Lower leg skin (tissue), 4 donors: ENCODE results near the gene MTA1. TPM values are rescaled to one million over a fixed set of nuclear protein-coding genes. Genes with fewer than 3 reads are reported as not detected.
A peak's percentile ranks its signal among the peaks of the same experiment; 100 is the strongest.

Source experiments
- DNase-seq, 2 donors: peaks; one replicate each; pipeline ENCODE4 v3.0.0-alpha.2; 2019; ENCODE audit warnings: low spot score in 2 of 2
- H3K4me3 ChIP-seq: fragments of 200-600 bp; sonication (generic); 2 replicates; pipeline ENCODE4 v1.5.1; 2017; ENCODE audit warnings: mild to moderate bottlenecking, low read depth; ENCODE audit not compliant: poor library complexity, severe bottlenecking
- POLR2A ChIP-seq, 2 donors: fragments of 450-650 bp; IDR thresholded peaks; one replicate each; pipeline ENCODE4 v1.6.1; 2016 to 2017; ENCODE audit warnings: antibody characterized with exemption in 2 of 2, mild to moderate bottlenecking in 1 of 2, moderate library complexity in 1 of 2
- WGBS, 2 donors: methylation state at CpG; one replicate each; pipeline ENCODE4 v1.1.5; 2018; 5-methylcytosine and 5-hydroxymethylcytosine counted together
- intact Hi-C: fragments of 100-400 bp; cut with DNase I; formaldehyde crosslinking; loops from one replicate; pipeline ENCODE4 v1.15.0; 2023; ENCODE audit warnings: low total_unique reads
- total RNA-seq, 4 donors: library from RNA; depleted of rRNA; stranded (reverse); fragments of >200 nt; gene quantifications; one replicate each; pipeline ENCODE4 v1.1.0, GENCODE V29; 2016
- TF ChIP-seq, protein P1 (sequence below), 3 donors: fragments of 450-650 bp; IDR thresholded peaks; one replicate each; pipeline ENCODE4 v1.5.1; 2016; ENCODE audit warnings: antibody characterized with exemption in 3 of 3, mild to moderate bottlenecking in 3 of 3, moderate library complexity in 2 of 3

MTA1 gene
- total RNA-seq, 4 donors from 2014 or later = 39.3 to 56.7 (median 46.4) TPM

GRCh38 chr14:105497671-105498429 is 78.2 kb downstream of the MTA1 start:
- DNase-seq = no peak
- intact Hi-C loops = loop anchor here (10.0 kb wide), 1 partner anchor 123 kb away; no protein-coding TSS in a partner anchor
- 92 to 93% methylated on average over 31 of the region's 31 CpGs for WGBS, 2 donors
- no peak overlapping the region for H3K4me3 ChIP-seq
- TF ChIP-seq, protein P1, sequence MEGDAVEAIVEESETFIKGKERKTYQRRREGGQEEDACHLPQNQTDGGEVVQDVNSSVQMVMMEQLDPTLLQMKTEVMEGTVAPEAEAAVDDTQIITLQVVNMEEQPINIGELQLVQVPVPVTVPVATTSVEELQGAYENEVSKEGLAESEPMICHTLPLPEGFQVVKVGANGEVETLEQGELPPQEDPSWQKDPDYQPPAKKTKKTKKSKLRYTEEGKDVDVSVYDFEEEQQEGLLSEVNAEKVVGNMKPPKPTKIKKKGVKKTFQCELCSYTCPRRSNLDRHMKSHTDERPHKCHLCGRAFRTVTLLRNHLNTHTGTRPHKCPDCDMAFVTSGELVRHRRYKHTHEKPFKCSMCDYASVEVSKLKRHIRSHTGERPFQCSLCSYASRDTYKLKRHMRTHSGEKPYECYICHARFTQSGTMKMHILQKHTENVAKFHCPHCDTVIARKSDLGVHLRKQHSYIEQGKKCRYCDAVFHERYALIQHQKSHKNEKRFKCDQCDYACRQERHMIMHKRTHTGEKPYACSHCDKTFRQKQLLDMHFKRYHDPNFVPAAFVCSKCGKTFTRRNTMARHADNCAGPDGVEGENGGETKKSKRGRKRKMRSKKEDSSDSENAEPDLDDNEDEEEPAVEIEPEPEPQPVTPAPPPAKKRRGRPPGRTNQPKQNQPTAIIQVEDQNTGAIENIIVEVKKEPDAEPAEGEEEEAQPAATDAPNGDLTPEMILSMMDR (IDR thresholded peaks at IDR 0.05) = no peak
- no peak for TF ChIP-seq POLR2A (IDR thresholded peaks at IDR 0.05)

DNA sequence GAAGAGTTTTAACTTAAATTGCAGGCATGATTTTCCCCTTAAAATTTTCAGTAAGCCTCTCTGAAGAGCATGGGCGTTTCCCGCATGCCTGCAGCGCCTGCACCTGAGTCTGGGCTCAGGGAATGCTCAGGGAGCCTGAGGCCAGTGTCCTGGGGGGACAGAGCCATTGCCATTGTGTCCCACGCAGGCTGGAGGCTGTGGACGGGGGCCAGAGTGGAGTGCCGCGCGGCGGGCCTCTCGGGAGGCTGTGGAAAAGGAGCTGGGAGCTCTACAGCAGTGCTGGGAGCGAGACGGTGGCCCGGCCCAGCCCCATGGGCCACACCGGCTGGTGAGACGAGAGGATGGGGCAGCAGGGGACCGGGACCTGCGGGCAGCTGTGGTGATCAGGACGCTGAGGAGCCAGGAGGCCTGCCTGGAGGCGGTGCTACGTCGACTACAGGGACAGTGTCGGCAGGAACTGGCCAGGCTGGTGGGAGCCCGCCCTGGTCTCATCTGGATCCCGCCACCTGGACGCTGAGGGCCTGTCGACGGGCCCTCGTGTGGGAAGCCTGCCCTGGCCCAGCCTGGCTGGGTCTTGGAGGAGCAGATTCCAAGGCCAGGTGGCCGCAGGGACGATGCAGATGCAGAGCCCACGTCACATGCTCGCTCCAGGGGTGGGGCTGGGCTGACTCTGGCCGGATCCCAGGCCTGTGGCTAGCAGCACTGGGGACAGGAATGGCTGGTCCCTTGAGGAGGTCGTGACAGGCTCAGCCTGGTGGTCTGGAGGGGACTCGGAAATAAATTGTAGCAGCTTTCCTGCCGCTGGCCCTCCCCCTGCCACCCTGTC is 79.0 kb downstream of the MTA1 start:
- no peak overlapping the region for H3K4me3 ChIP-seq
- TF ChIP-seq, protein P1 (IDR thresholded peaks at IDR 0.05) = no peak
- no peak for TF ChIP-seq POLR2A (IDR thresholded peaks at IDR 0.05)
- intact Hi-C loops = loop anchor here (10.0 kb wide), 1 partner anchor 124 kb away; no protein-coding TSS in a partner anchor
- 91% methylated on average over 31 to 35 of the region's 36 CpGs for WGBS, 2 donors
- no peak for DNase-seq

DNA sequence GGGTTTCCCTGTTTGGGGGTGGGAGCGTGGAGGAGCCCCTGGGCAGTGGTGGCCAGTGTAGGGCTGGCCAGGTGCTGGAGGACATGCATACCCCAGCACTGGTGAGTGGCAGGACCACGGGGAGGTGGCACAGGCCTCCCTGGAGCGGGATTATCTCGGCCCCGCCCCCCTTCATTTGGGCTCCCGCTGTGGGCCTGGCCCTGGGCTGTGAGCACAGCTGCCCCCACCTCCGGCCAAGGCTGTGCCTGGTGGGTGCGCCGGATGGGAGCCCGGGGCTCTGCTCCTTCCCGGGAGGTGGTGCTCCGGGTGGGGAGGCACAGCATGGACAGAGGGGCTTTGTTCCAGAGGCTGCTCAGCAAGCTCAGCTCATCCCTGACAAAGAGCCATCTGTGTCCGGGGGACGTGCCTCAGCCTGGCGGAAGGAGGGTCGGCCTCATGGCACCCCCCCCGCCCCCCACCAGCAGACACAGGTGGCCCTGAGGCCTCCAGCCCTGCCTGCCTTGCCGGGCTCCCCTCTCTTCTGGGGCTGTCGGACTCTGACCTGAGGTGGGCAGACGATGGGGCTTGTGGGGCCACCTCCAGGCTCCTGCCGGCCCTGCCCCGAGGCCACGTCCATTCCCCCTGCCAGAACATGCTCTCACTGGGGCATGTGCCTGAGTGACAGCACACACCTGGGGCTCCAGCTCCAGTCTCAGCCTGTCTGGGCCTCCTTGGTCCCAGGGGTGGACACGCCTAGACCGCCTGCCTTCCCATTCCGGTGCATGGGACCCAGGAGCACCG is 79.8 kb downstream of the MTA1 start:
- TF ChIP-seq, protein P1 (IDR thresholded peaks at IDR 0.05) = no peak
- 69 to 84% methylated on average over 11 to 17 of the region's 27 CpGs for WGBS, 2 donors
- intact Hi-C loops = loop anchor here (10.0 kb wide), 1 partner anchor 125 kb away; no protein-coding TSS in a partner anchor
- H3K4me3 ChIP-seq = no peak overlapping the region
- peak in 1 of 2 donors; percentile 84 for DNase-seq

- no peak for TF ChIP-seq POLR2A (IDR thresholded peaks at IDR 0.05)
- TF ChIP-seq, protein P1 (IDR thresholded peaks at IDR 0.05) = no peak
- DNase-seq = no peak
- no peak overlapping the region for H3K4me3 ChIP-seq
- intact Hi-C loops = no loop called here
- 82 to 88% methylated on average over 17 to 21 of the region's 21 CpGs for WGBS, 2 donors
These were observed 80.6 kb downstream of the MTA1 start for GRCh38 chr14:105500036-105500725.

DNA sequence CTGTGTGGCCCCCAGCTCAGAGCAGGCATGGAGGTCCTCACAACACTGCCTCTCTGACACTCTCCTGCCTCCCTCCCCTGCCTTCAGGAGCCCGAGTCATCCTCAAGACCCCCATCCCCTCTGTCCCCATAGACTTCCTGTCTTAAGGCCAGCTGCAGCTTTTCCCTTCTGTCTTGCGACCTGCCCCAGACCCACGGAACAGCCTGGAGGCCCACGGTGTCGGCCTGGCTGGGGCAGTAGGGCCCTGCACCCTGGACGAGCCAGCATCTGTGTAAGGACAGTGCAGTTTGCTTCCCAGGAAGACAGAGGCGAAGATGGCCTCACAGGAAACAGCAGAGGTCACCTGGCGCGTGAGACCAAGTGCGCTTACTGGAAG is 81.1 kb downstream of the MTA1 start:
- DNase-seq = no peak
- intact Hi-C loops = no loop called here
- WGBS, 2 donors = 70 to 80% methylated on average over 10 of the region's 10 CpGs
- no peak overlapping the region for H3K4me3 ChIP-seq
- TF ChIP-seq, protein P1 (IDR thresholded peaks at IDR 0.05) = no peak
- no peak for TF ChIP-seq POLR2A (IDR thresholded peaks at IDR 0.05)
